Upper lobe of right lung (tissue), 1 donor: ENCODE measurements around the gene BCOR. TPM values are rescaled to one million over a fixed set of nuclear protein-coding genes. Genes with fewer than 3 reads are reported as not detected.

Experiments used
- ATAC-seq: fragments of 200-7000 bp; cut with Tn5 transposase; one replicate; pipeline ENCODE4 v1.9.1; 2020; ENCODE audit warnings: mild to moderate bottlenecking, moderate library complexity
- DNase-seq: peaks from one replicate; pipeline ENCODE4 v3.0.0-alpha.2; 2020
- H3K27ac ChIP-seq: fragments of 200-600 bp; one replicate; pipeline ENCODE4 v1.8.0; 2022
- H3K27me3 ChIP-seq: fragments of 200-600 bp; one replicate; pipeline ENCODE4 v1.8.0; 2022; ENCODE audit warnings: mild to moderate bottlenecking
- H3K36me3 ChIP-seq: fragments of 200-600 bp; one replicate; pipeline ENCODE4 v1.8.0; 2022
- H3K4me1 ChIP-seq: fragments of 200-600 bp; one replicate; pipeline ENCODE4 v1.8.0; 2022
- H3K4me3 ChIP-seq: fragments of 200-600 bp; one replicate; pipeline ENCODE4 v1.8.0; 2022; ENCODE audit warnings: mild to moderate bottlenecking
- H3K9me3 ChIP-seq: fragments of 200-600 bp; one replicate; pipeline ENCODE4 v1.8.0; 2022
- intact Hi-C: fragments of 100-400 bp; cut with DNase I; formaldehyde crosslinking; loops from one replicate; pipeline ENCODE4 v1.11.0; 2022
- total RNA-seq: library from RNA; stranded (reverse); fragmentation: NEBNext Ultra II Directional; extraction: Animal tissue kit (Norgen Biotek cat#: 25700); gene quantifications from one replicate; pipeline ENCODE4 v1.2.1, GENCODE V29; 2021
- TF ChIP-seq, protein P1 (sequence below): fragments of 200-600 bp; IDR thresholded peaks from one replicate; pipeline ENCODE4 v1.8.0; 2022; ENCODE audit warnings: antibody characterized with exemption
- donor health status: DM: no; HTN: yes; CAD: no; lungs with severe emphysema.

The BCOR gene
- total RNA-seq, 1 donor from 2014 or later, result 26.1 TPM

DNA sequence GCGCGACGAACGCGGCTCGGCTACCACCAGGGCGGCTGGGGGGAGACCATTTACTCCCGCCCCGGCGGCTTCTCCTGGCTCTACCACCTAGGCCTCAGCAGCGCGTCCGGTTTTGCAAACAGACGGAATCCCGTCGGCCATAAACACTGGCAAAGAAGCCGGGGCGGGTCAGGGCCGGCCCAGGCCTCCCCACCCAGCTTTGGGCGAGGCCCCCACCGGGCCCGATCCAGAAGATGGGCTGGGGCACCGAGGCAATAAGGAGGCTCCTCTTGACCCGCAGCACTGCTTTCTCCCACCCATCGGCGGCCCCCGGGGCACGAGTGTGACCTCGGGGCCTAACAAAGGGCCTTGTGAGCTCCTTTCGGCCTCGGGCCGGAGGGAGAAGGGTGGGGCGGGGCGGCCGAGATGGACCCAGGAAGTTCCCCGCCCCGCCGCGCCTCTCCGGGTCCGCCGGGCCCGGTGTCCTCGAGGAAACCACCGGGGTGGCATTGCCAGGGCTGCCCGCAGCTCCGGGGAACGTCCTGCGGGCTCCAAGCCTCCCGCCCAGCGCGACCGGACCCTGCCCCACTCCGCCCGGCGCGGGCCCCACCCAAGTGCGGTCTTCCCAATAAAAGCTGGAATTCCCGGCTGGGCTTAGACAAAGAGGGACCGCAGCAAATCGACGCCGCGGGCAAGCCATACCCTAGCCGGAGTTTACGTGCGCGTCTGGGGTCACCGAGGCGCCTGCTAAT is 5.9 kb downstream of the BCOR start:
- Histone ChIP-seq H3K4me3 (no peak overlapping the region), H3K9me3 (no peaks in the 10 kb centered on the region), H3K27ac (no peak overlapping the region), H3K36me3 (no peaks in the 10 kb centered on the region), H3K4me1 (peaks cover 6% of the 10 kb centered on the region), H3K27me3 (no peaks in the 10 kb centered on the region)
- TF ChIP-seq, protein P1, sequence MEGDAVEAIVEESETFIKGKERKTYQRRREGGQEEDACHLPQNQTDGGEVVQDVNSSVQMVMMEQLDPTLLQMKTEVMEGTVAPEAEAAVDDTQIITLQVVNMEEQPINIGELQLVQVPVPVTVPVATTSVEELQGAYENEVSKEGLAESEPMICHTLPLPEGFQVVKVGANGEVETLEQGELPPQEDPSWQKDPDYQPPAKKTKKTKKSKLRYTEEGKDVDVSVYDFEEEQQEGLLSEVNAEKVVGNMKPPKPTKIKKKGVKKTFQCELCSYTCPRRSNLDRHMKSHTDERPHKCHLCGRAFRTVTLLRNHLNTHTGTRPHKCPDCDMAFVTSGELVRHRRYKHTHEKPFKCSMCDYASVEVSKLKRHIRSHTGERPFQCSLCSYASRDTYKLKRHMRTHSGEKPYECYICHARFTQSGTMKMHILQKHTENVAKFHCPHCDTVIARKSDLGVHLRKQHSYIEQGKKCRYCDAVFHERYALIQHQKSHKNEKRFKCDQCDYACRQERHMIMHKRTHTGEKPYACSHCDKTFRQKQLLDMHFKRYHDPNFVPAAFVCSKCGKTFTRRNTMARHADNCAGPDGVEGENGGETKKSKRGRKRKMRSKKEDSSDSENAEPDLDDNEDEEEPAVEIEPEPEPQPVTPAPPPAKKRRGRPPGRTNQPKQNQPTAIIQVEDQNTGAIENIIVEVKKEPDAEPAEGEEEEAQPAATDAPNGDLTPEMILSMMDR, result no peak
- DNase-seq (peak; percentile 65), ATAC-seq (no peak)
- intact Hi-C loops, result no loop called here

DNA sequence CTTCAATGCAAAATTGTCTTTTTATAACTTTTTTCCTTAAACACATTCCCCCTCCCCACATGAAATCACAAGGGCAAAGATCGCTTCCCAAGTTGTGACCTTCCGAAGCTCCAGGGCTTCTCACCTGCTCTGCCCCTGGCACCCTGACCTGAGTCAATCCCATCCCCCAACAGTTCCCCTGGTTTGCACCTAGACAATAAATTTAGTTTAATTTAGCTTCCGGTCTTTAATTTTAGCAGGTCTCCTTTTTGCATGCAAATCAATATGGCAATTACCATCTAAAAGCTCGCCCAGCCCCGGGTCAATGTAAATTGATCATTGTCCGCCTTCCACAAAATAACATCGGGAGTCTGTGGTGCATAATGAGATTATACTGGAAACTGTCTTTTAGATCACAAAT is 6.8 kb downstream of the BCOR start:
- no peak overlapping the region for H3K27ac ChIP-seq
- TF ChIP-seq, protein P1, result no peak
- ATAC-seq (no peak), DNase-seq (no peak)
- H3K36me3 ChIP-seq, result no peaks in the 10 kb centered on the region
- peak overlapping the region; percentile 36 for H3K4me3 ChIP-seq
- intact Hi-C loops, result no loop called here
- H3K27me3 ChIP-seq, result no peaks in the 10 kb centered on the region
- H3K4me1 ChIP-seq, result peaks cover 6% of the 10 kb centered on the region
- H3K9me3 ChIP-seq, result no peaks in the 10 kb centered on the region

DNA sequence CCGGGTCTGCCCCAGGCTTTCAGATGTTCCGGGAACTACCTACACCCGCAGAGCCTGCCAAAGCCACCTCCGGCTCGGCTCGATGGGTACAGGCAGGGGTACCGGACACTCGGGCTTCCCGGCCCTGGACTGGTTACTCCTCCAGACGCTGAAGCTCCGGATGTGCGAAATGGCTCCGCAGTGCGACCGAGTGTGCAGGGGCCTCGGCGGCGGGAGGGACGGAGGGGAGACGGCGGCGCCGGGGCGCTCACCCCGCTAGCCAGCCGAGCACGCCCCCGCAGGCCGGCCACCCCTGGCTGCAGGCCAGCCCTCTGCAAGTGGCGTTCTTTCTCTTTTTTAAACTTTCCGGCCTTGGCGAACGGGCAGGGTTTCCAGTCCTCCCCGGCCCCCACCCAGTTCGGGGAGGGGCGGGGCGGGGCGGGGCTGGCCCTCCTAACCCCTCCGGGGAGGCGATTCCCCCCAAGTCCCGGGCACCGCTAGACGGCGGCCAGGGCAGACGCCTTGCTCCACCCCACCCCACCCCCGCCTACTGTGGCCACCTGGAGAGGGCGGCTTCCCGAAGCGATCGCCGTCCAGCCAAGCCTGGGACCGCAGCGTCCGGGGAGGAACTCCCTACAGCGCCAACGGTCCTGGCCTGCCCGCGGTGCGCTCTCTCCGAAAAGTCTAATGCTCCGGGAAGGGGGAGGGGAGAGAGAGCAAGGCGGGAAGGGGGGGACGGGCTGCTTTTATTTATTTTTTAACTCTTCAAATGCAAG is 7.5 kb downstream of the BCOR start:
- ATAC-seq (peak; percentile 54), DNase-seq (peak; percentile 71)
- intact Hi-C loops, result no loop called here
- TF ChIP-seq, protein P1, result no peak
- Histone ChIP-seq H3K27ac (peak overlapping the region; percentile 17), H3K4me3 (peak overlapping the region; percentile 36), H3K27me3 (no peaks in the 10 kb centered on the region), H3K36me3 (no peaks in the 10 kb centered on the region), H3K4me1 (peaks cover 13% of the 10 kb centered on the region), H3K9me3 (no peaks in the 10 kb centered on the region)

DNA sequence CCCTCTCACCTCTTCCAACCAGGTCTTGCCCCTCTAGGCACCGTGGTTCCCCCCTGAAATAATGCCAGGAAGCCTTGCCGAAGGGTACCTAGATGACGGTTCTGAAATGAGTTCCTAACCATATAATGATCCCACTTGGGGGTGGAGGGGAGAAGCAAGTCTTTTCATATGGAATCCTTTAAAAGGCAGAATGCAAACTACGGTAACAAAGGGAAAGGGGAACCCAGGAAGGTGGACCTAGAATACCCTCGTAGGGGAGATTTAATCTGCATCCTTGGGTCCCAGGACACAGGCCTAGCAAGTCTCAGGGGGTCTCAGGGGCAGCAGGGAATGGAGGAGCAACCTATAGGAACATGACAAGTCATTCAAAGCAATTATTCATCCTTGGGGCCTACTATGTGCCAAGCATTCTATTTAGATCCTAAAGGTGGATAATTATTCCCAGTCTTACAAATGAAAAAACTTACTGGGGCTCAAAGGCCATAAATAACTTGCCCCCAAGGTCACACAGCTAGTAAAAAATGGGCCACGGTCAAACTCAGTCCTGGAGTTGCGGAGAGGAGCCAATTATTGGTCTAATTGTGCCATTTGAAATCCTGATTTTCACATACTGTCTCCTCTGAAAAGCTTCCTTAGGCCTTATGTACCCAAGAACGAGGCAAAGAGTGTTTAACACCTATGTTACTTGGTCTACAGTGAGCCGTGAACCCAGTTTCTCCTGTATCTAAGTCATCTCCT is 8.8 kb downstream of the BCOR start:
- TF ChIP-seq, protein P1, result no peak
- ATAC-seq (no peak), DNase-seq (no peak)
- intact Hi-C loops, result no loop called here
- peaks cover 14% of the 10 kb centered on the region for H3K4me1 ChIP-seq
- H3K36me3 ChIP-seq, result no peaks in the 10 kb centered on the region
- H3K9me3 ChIP-seq, result no peaks in the 10 kb centered on the region
- no peak overlapping the region for H3K4me3 ChIP-seq
- no peaks in the 10 kb centered on the region for H3K27me3 ChIP-seq
- H3K27ac ChIP-seq, result no peak overlapping the region

DNA sequence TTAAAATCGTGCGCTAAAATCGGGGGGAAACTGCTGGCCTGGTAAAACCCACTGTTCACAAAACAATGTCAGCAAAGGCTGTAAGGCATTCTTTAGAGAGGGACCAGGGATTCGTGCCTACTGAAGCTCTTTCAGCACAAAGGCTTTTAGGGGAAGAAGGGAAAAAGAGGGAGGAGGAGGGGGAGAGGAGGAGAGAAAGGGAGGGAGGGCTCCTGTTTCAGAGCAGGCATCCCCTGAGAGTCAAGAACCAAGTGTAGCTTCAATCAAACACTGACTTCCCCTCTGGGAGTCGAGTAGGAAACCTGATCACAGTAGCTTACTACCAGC is 9.5 kb downstream of the BCOR start:
- H3K27me3 ChIP-seq, result no peaks in the 10 kb centered on the region
- no peak for DNase-seq
- H3K4me3 ChIP-seq, result no peak overlapping the region
- no peaks in the 10 kb centered on the region for H3K9me3 ChIP-seq
- intact Hi-C loops, result no loop called here
- TF ChIP-seq, protein P1, result no peak
- no peak for ATAC-seq
- peaks cover 14% of the 10 kb centered on the region for H3K4me1 ChIP-seq
- H3K36me3 ChIP-seq, result no peaks in the 10 kb centered on the region
- no peak overlapping the region for H3K27ac ChIP-seq
